Cerebellar cortex (tissue), 1 donor: ENCODE results near the gene PRPS1.
"Not testable (repeated sequence)": the region's sequence is repeated elsewhere in the genome, so short reads cannot be mapped to it uniquely, and the experiment has no call there.

Experiments
- DNase-seq: peaks from one replicate; pipeline ENCODE4 v3.0.0-alpha.2; 2015; ENCODE audit warnings: low spot score

The PRPS1 gene

DNA sequence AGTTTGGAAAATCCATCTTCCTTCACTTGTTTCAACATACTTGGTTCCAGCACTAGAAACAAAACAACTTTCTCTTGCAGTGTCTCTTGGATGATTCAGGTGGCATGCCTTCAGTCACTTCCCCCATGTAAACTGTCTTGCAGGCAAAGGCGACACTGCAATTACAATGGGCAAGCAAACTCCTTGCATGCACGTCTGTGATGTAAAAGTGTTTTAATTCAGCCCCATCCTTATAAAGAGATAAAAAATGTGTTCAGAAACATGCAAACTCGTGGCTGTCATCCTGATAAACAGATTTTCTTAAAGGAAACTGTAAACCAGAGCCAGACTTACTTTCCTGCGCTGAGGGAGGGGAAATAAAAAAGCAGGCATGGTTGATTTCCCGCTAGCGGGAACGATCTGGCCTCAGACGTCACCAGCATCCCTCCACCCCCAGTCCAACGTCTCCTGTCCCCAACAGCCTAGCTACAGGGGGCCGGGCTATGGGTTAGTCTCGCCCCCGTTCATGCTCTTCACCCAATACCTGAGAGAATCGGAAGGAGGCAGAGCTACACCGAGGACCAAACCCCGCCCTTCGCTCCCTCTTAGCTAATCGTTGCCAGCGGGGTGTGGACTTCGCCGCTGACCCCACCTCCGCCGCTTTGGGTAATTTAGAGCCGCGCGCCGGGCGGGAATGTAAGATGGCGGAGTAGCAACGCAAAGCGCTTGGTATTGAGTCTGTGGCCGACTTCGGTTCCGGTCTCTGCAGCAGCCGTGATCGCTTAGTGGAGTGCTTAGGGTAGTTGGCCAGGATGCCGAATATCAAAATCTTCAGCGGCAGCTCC, at the start of gene PRPS1:
TSS of gene PRPS1 (plus strand) at position 673 of the 824 bp plus-strand sequence. CDS start at position 792, 119 bp downstream.
- DNase-seq = peak; percentile 97

DNA sequence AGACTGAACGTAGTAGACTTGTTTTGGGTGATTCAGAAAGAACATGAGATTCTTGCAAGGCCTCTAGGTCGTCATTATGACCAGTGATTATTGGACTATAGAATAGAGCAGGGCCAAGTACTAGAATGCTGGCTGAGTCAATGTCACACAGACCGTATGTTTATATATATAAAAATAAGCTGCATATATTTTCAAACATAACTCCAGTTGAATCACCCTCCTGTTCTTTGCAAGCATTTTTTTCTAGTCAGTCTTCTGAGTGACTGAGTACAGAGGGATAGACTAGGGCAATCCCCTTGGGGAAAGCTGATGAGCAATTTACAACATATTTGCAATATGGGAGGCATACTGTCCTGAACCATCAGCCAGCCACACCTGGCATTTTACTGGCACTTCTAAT, 48.4 kb upstream of the PRPS1 start:
- DNase-seq = no peak

DNA sequence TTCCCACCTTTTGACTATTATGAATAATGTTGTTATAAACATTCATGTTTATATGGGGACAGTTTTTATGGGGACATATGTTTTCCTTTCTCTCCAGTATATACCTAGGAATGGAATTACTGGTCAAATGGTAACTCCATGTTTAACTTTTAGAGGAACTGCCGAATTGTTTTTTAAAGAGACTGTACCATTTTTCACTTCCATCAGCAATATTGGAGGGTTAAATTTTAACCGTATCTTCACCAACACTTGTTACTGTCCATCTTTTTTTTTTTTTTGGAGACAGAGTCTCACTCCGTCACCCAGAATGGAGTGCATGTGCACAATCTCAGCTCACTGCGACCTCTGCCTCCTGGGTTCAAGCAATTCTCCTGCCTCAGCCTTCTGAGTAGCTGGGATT, 46.4 kb upstream of the PRPS1 start:
- no peak for DNase-seq

DNA sequence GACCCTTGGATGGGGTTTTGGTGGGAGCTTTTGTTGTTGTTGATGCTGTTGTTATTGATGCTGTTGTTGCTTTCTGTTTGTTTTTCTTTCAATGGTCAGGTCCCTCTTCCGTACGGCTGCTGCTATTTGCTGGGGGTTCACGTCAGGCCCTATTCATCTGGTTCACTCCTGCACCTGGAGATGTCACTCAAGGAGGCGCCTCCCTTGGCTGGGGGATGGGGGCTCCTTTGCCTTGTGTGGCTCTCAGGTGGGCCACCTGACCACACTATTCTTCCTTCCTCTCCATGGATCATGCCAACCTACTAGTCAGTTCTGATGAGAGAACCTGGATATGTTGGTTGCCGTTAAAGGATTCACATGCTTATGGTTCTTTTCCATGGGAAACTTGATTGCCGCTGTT, 39.1 kb upstream of the PRPS1 start:
- DNase-seq = no peak

DNA sequence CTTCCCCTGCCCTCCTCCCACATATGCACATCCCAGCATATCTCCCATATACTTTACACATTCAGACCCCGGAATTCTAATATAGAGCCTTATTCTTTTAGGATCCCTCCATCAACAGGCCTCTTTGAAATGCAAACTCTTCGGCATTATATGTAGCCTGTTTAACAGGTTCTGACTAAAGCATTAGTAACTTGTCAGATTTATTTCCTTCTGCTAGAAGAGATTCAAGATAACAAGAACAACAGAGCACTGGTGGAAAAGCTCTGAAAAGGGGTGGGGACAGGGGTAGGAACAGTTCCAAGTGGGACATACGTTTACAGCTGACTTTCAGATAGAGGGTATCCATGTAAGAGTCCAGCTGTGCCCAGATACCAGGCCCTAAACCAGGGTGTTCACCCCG, 31.7 kb upstream of the PRPS1 start:
- DNase-seq = no peak

DNA sequence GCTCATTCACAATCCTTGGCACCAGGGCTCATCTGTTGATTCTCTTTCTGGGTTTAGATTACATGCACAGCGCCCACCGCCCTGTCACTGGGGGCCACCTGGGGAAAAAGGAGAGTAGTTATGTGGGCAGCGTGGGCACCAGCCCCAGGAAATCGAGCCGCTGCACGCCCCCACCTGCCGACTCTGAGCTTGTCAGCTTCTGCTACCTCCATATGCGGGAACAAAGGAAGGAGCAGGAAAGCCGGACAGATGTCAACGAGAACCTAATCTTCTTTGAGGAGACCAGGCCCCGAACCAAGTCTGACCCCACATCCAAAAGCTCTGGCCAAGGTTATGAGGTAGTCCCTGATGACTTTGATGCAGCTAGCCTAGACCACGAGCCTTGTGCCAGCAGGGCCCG, 31.0 kb upstream of the PRPS1 start:
- DNase-seq = no peak

DNA sequence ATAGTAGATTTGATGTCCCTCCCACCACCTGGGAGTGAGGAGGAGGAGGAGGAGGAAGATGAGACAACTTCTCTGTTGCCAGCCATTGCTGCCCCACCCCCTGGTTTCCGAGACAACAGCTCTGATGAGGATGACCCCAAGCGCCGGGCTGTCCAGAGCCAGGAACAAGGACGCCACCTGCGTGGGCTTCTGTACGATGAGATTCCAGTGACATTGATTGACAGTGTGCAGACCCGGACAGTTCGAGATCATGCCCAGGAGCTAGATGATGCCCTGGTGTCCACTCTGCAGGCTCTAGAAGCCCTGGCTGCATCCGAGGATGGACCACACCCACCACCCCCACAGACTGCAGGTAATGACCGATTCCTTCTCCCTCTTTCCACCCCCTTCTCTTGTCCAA, 30.5 kb upstream of the PRPS1 start:
- DNase-seq = no peak

DNA sequence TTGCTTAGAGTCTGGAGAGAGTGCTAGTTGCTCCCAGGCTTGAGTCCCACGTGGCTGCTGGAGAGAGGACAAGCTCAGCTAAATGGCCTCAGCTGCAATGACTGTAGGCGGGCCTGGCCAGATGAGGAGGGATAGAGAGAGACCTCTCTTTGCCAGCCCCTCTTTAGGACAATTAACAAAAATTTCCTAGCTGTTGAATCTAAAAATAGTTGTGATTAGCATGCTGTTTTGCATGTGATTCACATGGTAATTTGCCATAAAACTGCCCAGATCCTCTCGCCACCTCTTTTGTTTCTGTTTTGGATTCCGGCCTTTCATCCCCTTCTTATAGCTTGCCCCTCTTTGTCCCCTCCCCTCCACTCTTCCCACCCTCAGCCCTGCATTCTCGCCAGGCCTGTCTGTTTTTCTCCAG, 28.9 kb upstream of the PRPS1 start:
- DNase-seq = no peak

DNA sequence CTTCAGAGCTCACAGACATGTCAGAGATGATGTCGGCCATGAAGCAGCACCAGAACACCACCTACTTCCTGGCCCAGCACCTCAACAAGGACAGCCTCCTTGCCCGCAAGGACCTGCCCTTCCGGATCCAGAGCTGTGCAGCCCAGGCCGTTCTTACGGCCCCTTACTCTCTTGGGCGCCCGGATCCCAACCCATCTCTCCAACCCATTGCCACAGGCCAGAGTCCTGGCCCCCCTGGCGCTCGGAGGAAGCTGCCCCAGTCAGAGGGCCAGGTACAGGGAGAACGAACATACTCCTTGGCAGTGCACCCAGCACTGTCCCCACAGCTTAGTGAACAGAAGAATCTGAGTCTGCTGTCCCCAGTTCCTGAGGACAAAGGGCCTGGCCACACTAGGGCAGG, 27.9 kb upstream of the PRPS1 start:
- DNase-seq = no peak

DNA sequence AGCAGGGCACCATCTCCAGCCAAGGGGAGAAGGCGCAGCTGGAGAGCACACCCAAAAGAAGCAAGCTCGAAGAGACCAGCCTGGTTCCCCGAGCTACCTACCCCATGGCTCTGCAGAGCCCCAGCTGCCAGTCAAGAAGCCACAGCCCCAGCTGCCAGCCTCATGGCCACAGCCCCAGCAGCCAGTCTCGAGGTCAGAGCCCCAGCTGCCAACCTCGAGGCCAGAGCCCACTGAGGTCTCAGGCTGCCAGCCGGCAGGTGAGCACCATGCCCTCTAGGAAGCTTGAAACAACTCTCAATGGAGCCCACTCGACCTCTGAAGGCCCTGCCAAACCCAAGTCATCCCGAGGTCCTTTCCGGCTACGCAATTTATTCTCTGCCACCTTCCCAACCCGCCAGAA, 27.0 kb upstream of the PRPS1 start:
- no peak for DNase-seq

DNA sequence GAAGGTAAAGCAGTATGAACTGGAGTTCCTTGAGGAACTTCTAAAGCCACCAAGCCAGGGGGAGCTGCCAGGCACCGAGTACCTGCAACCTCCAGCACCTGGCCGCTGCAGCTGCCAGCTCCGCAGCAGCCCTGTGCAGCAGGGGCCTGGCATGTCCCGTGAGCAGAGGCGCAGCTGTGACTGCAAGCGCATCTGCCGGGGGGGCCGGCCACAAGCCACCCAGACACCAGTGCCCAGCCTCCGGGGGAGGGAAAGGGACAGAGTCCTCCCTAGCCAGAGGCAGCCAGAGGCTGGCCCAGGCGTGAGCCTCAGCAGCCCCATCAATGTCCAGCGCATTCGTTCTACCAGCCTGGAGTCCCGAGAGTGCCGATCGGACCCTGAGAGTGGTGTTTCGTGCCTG, 26.6 kb upstream of the PRPS1 start:
- DNase-seq = no peak

DNA sequence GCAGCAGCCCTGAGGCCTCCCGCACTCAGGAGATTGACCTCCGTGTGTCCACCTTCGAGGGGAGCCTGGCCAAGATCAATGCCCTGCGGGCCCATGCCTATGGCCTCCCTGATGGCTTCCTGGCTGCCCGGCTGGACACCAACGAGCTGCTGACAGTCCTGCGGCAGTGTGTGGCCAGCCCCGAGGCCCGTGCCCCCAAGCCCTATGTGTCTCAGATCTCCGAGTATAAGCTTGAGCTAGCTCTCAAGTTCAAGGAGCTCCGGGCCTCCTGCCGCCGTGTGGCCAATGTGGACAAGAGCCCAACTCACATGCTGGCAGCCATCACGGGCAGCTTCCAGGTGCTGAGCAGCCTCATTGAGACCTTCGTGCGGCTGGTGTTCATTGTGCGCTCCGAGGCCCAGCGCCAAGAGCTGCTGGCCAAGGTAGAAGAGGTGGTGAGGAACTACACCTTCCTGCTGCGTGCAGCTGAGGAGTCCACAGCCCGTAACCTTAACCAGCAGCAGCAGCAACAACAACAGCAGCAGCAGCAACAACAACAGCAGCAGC, 25.5 kb upstream of the PRPS1 start:
- DNase-seq = peak; percentile 2

DNA sequence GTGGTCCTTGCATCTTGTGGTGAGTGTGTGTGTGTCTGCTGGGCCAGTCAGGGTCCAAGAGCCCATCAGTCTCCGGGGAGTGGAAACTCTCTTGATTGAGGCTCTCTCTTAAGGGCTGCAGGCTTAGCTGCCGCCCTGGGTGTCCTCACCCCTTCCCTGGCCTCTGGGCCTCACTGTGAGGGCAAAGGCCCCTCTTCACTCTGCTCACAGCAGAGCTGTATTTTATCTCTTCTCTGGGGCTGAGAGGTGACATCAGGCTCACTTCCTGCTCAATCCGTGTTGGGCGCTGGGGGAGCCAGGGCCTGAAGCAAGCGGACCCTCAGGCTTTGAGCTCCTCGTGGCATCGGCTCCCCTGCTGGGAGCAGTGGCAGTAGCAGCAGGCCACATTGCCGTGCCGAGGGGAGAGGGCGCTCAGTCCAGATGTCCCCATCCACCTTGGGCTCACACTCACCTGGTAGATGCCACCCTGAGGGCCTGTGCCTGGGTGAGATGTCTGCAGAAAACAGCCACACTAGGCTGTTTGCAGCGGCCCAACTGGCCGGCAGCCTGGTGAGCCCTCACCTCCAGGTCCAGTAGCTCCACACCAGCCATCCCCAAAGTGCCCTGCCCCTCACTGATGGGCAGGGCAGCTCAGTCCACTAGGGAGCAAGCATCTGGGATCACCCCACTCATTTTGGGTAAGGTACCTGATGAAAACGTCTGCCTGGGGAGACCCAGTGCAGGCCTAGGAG, 24.7 kb upstream of the PRPS1 start:
- no peak for DNase-seq

DNA sequence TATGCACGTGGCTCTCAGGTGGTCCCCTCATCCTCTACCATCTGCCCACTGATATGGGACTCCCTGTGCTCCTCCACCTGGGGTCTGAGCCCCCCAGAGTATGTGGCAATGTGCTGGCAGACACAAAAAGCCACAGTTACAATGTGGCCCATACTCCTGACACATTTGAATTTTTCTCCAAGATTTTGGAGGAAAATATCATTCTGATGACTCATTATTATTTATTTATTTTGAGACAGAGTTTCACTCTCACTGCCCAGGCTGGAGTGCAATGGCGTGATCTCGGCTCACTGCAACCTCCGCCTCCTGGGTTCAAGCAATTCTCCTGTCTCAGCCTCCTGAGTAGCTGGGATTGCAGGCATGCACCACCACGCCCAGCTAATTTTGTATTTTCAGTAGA, 19.2 kb upstream of the PRPS1 start:
- not testable (repeated sequence) for DNase-seq

DNA sequence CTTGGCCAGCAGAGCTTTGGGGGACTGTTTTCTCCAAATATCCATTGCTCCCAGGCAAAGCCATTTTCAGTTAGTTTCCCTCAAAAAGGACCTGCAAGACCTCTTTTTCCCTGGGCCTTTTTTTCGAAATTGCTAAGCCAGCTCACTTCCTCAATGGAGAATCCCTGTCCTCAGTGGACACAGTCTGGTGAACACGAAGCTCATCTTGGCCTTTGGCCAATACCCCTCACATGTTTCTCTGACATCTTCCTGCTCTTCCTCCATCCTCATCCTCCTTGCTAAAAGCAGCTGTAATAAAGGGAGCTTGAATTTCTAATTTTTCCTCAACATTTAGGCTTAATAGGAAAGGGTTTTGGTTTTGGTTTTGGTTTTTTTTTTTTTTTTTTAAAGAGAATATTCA, 17.6 kb upstream of the PRPS1 start:
- DNase-seq = no peak

DNA sequence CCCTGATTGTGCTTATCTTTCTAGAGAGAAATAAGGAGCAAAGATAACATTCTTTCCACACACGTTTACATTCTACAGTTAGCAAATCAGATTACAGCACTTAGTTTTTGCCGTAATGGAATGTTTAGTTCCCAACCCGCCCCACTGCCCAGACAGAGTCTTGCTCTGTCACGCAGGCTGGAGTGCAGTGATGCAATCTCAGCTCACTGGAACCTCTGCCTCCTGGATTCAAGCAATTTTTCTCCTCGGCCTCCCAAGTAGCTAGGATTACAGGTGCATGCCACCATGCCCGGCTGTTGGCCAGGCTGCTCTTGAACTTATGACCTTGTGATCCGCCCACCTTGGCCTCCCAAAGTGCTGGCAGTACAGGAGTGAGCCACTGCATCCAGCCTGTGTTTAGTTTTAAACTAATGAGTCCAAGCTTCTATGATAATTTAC, 8.4 kb upstream of the PRPS1 start:
- no peak for DNase-seq

DNA sequence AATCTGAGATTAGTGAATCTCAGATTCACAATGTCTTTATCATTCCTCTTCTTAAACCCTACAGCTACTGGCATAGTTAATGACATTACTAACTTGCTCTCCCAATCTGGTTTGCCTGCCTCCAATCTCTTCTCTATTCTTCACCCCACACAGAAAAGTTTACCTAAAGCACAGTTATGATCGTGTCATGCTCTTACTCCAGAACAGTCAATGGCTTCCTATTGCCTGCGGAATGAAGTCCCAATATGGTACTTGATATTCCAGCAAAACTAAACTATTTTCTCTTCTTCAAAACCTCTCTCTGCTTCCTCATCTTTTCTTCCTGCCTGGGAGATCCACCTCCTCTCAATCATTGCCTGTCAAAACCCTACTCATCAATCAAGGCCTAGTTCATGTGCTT, 3.4 kb upstream of the PRPS1 start:
- DNase-seq = no peak

DNA sequence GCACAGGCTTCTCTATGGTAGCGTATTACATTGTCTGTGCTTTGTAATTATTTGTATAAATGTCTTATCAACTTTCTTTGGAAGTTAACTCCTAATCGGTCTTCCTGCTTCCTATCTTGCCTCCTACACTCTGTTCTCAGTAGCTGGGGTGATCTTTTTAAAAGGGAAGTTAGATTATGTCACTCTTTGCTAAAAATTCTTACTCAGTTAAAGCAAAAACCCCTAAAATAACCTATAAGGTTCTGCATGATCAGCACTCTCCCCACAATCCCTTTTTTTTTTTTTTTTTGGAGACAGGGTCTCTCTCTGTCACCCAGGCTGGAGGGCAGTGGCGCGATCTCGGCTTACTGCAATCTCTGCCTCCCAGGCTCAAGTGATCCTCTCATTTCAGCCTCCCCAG, 2.6 kb upstream of the PRPS1 start:
- DNase-seq = no peak

DNA sequence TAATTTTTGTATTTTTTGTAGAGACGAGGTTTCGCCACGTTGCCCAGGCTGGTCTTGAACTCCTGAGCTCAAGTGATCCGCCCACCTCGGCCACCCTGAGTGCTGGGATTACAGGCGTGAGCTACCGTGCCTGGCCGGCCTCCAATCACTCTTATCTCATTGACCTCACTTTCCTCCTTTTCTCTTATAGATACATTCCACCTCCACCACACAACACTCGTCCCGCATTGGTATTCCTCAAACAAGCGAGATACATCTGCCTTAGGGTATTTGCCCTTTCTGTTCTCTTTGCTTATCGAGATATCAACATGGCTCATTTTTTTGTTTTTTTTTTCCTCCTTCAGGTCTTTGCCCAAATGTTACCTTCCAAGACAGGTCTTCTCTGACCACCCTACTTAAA, 1.8 kb upstream of the PRPS1 start:
- DNase-seq = no peak

DNA sequence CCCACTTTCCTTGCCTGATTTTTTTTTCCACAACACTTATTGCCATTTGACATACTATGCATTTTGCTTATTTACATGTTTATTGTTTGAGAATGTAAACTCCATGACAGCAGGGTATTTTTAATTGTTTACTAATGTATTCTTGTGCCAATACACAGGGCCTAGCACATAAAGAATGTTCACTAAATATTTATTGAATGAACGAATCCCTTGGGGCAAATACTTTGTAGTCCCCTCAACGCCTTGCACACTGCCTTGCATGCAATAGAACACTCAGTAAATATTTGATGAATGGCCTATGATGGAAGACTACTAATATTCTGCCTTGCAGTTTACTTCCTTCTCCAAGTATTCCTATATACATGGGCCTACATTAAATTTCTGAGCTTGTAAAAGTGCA, 1.4 kb upstream of the PRPS1 start:
- no peak for DNase-seq

DNA sequence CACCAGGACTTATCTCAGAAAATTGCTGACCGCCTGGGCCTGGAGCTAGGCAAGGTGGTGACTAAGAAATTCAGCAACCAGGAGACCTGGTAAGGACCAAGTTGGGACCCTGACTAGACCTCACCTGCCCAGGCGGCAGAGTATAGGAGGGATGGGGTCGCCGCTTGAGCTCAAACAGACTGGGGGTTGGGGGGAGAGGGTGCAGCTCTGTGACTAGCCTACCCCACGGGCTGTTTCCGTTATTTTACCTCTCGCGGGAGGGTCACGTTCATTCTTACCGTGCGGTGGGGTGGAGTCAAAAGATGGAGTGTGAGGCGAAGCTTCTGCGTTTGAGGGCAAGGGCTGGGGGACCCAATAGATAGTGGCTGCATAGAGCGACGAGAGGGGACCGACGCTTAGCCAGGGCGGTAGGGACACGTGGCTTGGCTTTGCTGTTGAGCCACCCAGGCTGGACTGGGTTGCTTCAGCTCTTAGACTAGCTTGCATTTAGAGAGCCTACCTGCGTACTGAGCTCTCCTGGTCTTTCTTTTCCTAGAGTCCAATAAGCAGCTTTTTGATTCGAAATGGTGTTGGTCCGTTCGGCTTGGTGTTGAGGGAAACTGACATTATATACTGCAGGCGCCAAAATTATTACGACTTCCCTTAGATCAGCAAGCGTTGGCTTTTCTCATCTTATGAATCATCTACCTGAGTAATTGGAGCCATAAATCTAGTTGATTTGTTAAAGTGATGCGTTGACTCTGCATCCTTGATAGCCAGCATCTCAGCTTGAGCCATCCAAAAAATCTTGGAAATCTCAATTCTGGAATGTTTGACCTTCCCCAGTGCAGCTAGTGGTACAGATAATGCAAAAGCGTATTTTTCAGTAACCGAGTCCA, 591 bp downstream of the PRPS1 start:
- DNase-seq = peak; percentile 55

DNA sequence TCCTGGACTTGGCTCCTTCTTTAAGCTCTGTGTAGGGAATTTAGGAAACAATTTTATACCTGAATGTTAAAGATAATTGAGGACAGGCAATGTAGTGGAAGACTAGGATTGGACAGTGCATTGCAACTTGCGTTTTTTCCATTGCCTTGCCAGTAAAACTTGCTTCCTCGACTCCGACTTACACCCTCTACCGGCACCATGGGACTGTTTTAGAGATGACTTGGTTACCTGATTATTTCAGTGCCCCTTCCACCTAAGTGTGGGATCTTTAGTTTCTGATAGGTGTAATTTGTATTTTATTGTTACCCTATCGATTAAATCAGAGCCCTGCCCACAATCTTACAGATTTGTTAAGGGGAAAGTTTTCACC, 1.2 kb downstream of the PRPS1 start:
- peak; percentile 42 for DNase-seq
